Measurements from ENCODE around the gene CRYGB.

Gene CRYGB

GRCh38 chr2:208179028-208179609 is 33.2 kb upstream of the CRYGB start:
- no peak overlapping the region for H3K4me3 ChIP-seq (ENCODE audit: low read depth, low read length)
- peak; percentile 45 for DNase-seq (ENCODE audit: low read depth)
- TF ChIP-seq MAX (IDR thresholded peaks at IDR 0.05; ENCODE audit: low read depth, low read length) (no peak), POLR2A (IDR thresholded peaks at IDR 0.05; ENCODE audit: extremely low read depth, insufficient read length) (no peak)

- no peak for DNase-seq (ENCODE audit: low read depth)
- H3K4me3 ChIP-seq (ENCODE audit: low read depth, low read length) = no peak overlapping the region
- TF ChIP-seq MYC (IDR thresholded peaks at IDR 0.05; ENCODE audit: low read depth, low read length) (no peak), CTCF (IDR thresholded peaks at IDR 0.05; ENCODE audit: low read depth, low read length) (no peak), POLR2A (IDR thresholded peaks at IDR 0.05; ENCODE audit: extremely low read depth, insufficient read length) (no peak), MAX (IDR thresholded peaks at IDR 0.05; ENCODE audit: low read depth, low read length) (no peak)
These were observed 29.8 kb upstream of the CRYGB start for GRCh38 chr2:208175840-208176153.

GRCh38 chr2:208175069-208175839 is 29.3 kb upstream of the CRYGB start:
- TF ChIP-seq MYC (IDR thresholded peaks at IDR 0.05; ENCODE audit: low read depth, low read length) (peak; percentile 62), MAX (IDR thresholded peaks at IDR 0.05; ENCODE audit: low read depth, low read length) (peak; percentile 57; the same call in 1 of the 2 replicates), CTCF (IDR thresholded peaks at IDR 0.05; ENCODE audit: low read depth, low read length) (peak; percentile 98), POLR2A (IDR thresholded peaks at IDR 0.05; ENCODE audit: extremely low read depth, insufficient read length) (no peak)
- H3K4me3 ChIP-seq (ENCODE audit: low read depth, low read length) = no peak overlapping the region
- DNase-seq (ENCODE audit: low read depth) = peak; percentile 84

GRCh38 chr2:208174144-208174543 is 28.2 kb upstream of the CRYGB start:
- H3K4me3 ChIP-seq (ENCODE audit: low read depth, low read length) = no peak overlapping the region
- no peak for DNase-seq (ENCODE audit: low read depth)
- TF ChIP-seq MYC (IDR thresholded peaks at IDR 0.05; ENCODE audit: low read depth, low read length) = no peak
- TF ChIP-seq POLR2A (IDR thresholded peaks at IDR 0.05; ENCODE audit: extremely low read depth, insufficient read length) = no peak
- TF ChIP-seq CTCF (IDR thresholded peaks at IDR 0.05; ENCODE audit: low read depth, low read length) = no peak
- no peak for TF ChIP-seq MAX (IDR thresholded peaks at IDR 0.05; ENCODE audit: low read depth, low read length)

- TF ChIP-seq MAX (IDR thresholded peaks at IDR 0.05; ENCODE audit: low read depth, low read length) (0 out of 2 replicates have a peak, but pooled peaks have one; percentile 23), POLR2A (IDR thresholded peaks at IDR 0.05; ENCODE audit: extremely low read depth, insufficient read length) (no peak), CTCF (IDR thresholded peaks at IDR 0.05; ENCODE audit: low read depth, low read length) (no peak), MYC (IDR thresholded peaks at IDR 0.05; ENCODE audit: low read depth, low read length) (0 out of 2 replicates have a peak, but pooled peaks have one; percentile 25)
- H3K4me3 ChIP-seq (ENCODE audit: low read depth, low read length) = no peak overlapping the region
- DNase-seq (ENCODE audit: low read depth) = peak; percentile 56
These were observed 26.2 kb upstream of the CRYGB start for GRCh38 chr2:208172125-208172524.
